Astrocyte of the hippocampus (primary cell): Measurements from ENCODE around the gene SPIN1.

Experiments
- DNase-seq: peaks from one replicate; pipeline ENCODE4 v3.0.0; 2011; ENCODE audit warnings: low read depth, low spot score

SPIN1 gene

DNA sequence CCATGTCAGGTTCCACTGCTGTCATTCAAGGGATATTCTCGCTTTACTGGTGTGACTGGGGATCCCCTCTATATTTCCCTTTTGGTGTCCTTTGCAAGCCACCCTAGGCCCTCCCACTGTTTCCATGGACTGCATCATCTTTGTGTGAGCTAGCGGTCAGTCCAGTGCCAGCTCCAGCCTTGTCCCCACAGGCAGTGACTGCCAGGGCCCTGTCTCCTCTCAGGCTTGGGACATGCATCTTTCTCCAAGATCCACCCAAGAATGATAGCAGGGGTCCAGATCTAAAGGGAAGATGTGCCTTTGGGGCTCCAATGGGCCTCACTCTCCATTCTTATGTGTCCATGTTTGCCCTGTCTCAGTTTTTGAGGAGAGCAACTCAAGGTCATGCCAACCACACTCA is 109.0 kb downstream of the SPIN1 start:
- no peak for DNase-seq

DNA sequence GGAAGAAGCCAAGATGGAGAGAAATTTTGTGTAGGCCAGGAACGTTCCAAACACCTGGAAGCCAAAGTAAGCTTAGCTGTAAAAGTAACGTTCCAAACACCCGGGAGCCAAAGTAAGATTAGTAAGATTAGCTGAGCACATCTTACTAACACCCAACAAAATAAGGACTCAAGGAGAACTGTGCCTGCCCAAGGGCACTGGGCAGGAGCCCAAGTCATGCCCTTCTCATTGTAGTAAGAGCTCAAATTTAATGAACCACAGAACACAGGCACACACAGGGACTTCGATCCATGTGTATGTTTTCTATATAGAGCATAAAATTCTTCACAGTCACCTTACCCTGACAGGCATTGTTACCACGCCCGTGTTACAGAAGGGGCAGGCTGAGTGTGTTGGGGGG is 110.6 kb downstream of the SPIN1 start:
- no peak for DNase-seq

DNA sequence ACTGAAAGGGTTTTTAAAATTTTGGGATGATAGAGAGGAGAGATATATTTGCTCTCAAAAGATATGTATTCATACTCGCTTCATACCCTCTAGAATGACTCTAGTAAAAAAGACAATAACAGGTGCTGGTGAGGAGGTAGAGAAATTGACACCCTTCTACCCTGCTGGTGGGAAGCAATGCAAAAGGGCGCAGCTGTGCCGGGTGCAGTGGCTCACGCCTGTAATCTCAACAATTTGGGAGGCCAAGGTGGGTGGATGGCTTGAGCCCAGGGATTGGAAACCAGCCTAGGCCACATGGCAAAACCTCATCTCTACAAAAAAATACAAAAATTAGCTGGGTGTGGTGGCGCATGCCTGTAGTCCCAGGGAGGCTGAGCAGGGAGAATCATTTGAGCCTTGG is 112.8 kb downstream of the SPIN1 start:
- DNase-seq = no peak

DNA sequence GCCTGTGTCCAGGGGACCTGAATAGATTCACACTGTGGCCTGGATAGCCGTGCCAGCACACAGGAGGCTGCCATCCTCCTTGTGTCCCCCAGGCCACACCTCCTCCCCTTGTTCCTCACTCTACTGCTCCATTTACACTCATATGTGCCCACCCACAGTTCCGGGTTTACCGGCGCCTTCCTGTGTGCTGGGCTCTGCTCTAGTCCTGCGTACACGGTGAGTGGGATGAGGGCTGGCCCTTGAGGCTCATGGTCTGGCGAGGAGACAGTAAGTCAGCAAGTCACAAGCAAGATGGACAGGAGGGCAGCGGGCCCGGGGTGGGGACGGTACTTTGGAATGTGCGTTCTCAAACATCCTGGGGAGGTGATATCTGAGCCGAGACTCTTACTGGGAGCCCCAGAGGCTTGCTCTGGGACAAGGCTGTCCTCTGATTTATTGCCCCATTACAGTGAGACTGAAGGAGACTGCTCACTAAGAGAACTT is 114.3 kb downstream of the SPIN1 start:
- no peak for DNase-seq

DNA sequence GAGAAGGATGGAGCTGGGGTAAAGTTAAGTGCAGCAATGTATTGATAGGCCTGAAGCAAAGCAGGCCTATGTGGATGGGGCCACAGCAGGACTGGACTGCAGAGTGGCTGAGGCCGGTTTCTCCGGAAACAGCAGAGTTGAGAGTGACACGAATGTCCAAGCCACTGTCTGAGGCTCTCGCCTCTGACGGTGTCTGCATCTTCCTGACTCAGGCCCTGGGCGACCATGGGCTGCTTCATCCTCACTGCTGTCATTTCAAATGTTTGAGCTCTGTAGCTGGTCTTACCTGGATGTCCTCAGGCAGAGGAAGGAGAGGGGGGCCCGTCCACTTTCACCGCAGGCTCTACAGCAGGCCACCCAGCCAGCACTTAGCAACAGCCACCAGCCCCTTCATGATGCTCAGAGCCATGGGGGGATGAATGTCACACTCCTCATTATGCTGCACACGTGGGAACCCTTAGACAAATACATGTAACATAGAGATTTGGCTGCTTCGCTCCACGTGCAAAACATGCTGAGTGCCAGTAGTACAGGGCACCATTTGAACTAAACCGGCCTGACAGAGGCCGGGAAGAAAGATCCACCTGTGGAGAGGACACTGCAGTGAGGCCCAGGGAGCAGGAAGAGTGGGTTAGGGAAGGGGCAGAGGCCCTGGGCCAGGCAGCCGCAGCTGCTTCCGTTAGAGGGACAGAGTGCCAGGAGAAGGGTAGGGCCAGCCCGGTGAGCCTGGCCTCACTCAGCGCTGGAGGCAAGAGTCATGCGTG is 115.0 kb downstream of the SPIN1 start:
- DNase-seq = no peak

DNA sequence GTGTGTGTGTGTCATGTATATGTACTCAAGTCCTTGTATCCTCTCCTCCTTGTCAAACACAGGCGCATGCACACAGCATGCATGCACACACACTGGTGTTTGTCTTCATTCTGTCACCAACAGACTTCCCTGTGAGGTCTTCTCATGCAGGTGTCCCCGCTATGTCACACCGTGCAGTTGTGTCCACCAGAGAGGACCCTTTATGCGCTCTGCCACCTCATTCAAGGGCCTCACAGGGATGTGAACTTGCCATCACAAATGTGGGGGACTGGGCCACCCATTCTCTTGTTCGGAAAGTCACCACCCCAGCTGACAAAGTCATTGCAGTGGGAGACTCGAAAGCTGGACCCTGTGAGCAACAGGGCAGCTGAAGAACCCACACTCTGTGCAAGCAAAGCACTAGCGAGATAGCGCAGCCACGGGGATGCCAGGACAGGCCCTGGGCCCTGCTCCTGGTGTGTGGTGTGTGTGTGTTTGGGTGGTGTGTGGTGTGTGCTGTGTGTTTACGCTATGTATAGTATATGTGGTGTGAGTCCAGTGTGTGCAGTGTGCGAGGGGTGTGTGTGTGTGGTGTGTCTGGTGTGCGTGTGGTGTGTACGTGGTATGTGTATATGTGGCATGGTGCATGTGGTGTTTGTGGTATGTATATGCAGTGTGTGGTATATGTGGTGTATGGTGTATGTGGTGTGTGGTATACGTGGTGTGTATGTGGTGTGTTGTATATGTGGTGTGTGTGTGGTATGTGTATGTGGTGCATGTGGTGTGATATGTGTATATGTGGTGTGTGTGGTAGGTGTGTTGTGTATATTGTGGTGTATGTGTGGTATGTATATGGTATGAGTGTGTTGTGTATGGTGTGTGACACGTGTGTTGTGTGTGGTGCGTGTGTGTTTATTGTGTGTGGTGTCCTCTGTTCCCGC is 115.9 kb downstream of the SPIN1 start:
- DNase-seq = no peak

DNA sequence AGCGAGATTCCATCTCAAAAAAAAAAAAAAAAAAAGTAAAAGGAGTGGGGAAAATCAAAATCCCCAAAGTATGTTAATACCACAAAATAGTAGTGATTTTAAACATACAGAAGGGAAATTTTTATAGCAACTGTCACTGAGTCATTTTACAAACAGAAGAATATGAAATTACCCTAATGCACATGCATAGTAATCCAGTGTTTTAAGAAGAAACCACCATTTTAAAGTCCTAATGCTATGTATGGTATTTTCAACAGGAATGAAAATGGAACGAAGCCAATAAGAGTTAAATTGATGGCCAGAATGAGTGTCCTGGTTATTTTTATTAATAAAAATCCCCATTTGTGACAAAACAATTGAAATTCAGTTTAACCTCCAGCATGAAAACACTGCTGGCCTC is 120.1 kb downstream of the SPIN1 start:
- DNase-seq = no peak

DNA sequence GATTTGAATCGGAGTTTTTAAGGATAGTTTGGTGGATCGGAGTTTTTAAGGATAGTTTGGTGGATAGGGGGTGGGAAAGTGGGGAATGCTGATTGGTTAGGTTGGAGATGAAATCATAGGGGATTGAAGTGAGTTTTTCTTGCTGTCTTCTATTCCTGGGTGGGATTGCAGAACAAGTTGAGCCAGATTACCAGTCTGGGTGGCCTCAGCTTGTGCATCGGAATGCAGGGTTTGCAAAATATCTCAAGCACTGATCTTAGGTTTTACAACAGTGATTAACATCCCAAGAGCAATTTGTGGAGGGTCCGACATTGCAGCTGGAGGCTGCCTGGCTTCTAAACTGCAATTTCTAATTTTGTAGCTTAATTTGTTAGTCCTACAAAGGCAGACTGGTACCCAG is 123.7 kb downstream of the SPIN1 start:
- DNase-seq = no peak

DNA sequence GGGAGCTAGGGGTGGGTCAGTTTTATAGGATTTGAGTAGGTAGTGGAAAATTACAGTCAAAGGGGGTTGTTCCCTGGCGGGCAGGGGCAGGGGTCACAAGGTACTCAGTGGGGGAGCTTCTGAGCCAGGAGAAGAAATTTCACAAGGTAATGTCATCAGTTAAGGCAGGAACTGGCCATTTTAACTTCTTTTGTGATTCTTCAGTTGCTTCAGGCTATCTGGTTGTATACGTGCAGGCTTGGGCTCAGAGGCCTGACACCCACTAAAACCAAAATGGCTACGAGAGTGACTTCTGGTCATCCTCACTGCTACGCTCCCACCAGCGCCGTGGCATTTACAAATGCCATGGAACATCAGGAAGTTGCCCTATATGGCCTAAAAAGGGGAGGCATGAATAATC is 126.0 kb downstream of the SPIN1 start:
- DNase-seq = no peak

DNA sequence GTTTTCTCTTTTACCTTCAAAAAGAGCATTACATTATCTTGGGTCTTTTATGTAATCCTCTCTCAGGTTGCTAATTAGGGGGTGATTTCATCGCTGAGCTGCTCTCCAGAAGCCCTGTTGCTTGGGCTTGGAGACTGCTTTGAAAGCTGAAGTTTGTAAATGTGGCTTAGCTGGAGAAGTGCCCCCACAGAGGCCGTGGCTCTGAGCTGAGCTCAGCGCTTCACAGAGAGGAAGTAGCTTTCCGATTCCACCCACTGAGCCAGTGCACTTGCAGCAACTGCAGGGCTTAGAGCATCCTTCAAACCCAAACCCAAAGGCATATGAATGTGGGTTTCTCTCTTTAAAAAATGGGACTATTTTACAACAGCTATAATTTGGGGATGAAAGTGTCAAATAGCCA is 133.1 kb downstream of the SPIN1 start:
- peak; percentile 51 for DNase-seq

DNA sequence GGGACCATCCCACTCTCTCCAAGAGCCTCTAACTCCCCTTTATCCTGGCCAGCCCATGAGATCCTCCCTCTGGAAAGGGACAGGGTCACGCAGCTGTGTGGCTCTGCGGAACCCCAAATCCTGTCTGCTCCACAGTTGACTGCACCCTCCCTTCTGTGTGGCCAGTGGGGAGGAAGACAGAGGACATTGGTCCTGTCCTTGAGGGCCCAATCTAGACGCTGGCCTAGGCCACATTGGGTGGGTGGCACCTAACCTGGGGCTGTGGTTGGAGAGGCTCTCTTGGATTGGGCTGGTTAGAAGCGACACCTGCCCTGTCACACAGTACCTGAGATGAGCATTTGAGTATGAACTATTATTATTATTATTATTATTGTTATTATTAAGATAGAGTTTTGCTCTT is 134.1 kb downstream of the SPIN1 start:
- DNase-seq = no peak

DNA sequence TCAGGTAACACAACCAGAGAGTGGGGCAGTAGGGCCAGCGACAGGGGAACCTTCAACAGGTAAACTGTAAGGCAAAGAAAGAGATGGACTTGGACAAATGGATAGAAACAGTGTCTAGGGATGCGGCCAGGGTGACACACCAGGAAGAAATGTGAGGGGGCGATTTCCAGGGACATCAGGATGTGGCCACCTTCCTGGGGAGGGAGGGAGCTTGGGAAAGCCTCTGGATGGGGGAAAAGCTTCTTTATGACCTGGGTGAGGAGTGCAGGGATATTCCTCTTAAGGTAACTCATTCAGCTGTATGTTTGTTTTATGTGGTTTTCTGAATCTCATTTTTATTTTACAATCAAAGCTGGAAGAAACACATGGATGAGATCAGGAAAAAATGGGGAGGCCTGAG is 134.8 kb downstream of the SPIN1 start:
- DNase-seq = peak; percentile 41

DNA sequence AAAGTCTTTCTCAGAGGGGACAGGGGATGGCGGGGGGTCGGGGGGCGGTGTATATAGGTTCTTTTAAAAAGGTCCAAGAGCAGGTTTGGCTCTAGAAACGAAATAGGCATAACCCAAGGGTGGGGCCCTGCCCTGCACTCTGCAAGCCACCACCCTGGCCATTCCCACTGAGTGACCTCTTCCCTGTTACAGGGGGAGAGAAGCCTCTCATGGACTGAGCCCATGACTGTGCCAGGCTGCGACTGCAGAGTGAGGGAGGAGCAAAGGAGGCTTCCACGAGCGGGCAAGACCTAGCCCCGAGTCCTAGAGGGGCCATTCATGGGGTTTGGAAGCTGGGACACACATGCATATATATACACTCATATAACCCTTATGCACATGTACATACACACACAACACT is 136.7 kb downstream of the SPIN1 start:
- DNase-seq = no peak

DNA sequence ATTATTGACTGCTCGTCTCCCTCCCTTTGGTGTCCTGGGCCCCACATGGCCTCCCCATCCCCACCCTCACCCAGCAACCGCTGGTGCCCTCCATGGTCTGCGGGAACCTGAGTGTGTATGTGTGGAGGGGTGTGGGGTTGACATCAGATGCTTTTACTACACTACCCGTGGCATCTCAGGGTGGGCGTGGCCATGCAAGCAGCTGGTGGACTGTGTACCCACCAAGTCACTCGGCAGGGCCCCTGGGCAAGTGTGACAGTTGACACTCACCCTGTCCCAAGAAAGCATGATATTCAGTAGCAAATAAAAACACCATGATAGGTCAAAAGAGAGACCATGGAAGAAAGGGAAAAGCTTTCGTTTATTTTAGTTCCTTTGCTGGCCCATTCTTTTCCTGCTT is 139.4 kb downstream of the SPIN1 start:
- no peak for DNase-seq
